ENCODE data around the gene KASH5.

The KASH5 gene

DNA sequence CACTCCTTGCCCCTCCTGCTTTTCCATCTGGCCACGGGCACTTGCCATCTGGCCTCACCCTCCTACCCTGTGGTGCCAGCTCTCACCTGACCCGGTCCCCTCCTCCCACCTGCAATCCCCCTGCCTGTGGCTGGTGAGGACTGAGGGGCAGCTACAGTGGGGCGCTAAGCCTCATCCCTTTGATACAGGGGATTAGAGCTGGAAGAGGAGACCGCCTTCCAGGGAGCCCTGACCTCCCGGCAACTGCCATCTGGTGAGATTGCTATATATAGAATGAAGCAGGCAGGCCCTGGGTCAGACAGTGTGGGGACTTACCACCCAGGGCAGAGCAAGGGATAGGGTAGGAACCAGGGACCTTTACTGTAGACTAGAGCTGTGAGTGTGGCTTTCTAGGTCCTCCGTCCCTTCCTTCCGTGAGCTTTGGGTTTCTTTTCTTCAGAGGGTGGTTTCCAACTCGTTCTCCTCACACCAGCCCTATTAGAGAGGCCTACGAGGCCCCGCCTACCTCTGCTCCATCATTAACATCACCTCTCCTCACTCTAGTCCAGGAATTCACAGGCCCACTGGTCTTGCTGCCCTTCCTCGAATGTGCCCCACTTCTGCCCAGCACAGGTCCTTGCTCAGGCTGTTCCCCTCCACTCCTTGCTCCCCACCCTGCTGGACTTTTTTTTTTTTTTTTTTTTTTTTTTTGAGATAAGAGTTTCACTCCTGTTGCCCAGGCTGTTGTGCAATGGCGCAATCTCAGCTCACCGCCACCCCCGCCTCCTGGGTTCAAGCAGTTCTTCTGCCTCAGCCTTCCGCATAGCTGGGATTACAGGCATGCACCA is 7.7 kb downstream of the KASH5 start:
- no peak for DNase-seq (ENCODE audit: low read depth in 2 of 3, low spot score in 2 of 3)

- DNase-seq (ENCODE audit: low read depth in 2 of 3, low spot score in 2 of 3) = no peak
These were observed 8.9 kb downstream of the KASH5 start for GRCh38 chr19:49396738-49397505.

GRCh38 chr19:49398001-49398615 is 10.1 kb downstream of the KASH5 start:
- DNase-seq (ENCODE audit: low read depth in 2 of 3, low spot score in 2 of 3) = no peak

DNA sequence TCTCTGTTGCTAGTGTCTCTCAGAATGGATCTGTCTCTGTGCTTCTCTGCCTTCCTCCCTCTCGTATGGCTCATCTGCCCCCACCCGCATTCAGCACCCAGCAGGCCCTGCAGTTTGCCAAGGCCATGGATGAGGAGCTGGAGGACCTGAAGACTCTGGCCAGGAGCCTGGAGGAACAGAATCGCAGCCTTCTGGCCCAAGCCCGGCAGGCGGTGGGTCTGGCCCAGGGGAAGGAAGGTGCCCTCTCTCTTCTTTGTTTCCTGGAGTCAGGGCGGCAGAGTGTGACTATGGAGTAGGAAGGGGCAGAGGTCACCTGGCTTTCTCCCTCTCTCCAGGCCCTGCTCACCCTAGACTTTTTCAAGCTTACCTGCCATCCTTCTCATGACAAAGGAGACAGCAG is 10.9 kb downstream of the KASH5 start:
- DNase-seq (ENCODE audit: low read depth in 2 of 3, low spot score in 2 of 3) = no peak

GRCh38 chr19:49400029-49400428 is 12.0 kb downstream of the KASH5 start:
- no peak for DNase-seq (ENCODE audit: low read depth in 2 of 3, low spot score in 2 of 3)

- DNase-seq (ENCODE audit: low read depth in 2 of 3, low spot score in 2 of 3) = no peak
These were observed 15.5 kb downstream of the KASH5 start for GRCh38 chr19:49403404-49404187.

DNA sequence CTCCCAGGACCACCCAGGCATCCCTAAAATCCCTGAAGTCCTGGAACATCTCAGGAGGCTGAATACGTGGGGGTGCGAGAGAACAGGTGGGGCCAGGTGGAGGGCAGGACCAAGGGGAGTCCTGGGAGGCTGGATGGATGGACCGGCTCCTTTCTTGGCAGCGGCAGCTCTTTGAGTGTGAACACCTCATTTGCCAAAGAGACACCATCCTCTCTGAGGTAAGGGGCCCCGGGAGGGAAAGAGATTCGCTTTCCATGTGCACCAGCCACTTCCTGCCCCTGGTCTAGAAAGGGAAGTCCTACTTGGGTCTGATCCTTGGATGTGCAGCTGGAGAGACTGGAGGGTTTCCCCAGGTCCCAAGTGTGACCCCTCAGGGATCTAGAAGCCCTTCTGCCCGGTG is 19.0 kb downstream of the KASH5 start:
- DNase-seq (ENCODE audit: low read depth in 2 of 3, low spot score in 2 of 3) = no peak

- DNase-seq (ENCODE audit: low read depth in 2 of 3, low spot score in 2 of 3) = no peak
These were observed 19.5 kb downstream of the KASH5 start for GRCh38 chr19:49407482-49408015.

DNA sequence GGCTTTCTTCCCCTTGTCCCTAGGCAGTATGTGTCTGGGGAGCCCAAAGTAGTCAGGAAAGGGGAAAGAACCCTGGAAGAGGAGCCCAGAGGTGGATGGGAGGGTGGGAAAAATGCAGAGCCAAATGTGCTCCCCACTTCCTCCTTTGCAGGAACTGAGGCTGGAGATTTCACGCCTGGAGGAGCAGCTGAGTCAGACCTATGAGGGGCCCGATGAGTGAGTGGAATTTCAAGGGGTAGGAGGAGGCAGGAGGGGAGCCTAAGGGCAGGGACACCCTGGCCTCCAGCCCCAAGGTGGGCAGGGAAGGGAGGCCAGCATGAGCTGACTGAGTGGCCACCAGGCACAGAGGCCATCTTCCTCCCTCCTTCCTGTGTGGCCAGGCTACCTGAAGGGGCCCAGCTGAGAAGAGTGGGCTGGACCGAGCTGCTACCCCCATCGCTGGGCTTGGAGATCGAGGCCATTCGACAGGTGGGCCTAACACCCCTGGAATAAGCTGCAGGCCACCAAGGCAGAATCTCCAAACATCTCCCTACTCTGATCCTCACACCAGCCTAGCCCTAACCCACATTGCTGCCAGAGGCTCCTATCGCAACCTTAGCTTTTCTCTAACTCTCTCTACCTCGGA is 20.9 kb downstream of the KASH5 start:
- DNase-seq (ENCODE audit: low read depth in 2 of 3, low spot score in 2 of 3) = no peak

GRCh38 chr19:49409441-49410029 is 21.5 kb downstream of the KASH5 start:
- no peak for DNase-seq (ENCODE audit: low read depth in 2 of 3, low spot score in 2 of 3)

- DNase-seq (ENCODE audit: low read depth in 2 of 3, low spot score in 2 of 3) = no peak
These were observed 23.8 kb downstream of the KASH5 start for GRCh38 chr19:49411681-49412326.

DNA sequence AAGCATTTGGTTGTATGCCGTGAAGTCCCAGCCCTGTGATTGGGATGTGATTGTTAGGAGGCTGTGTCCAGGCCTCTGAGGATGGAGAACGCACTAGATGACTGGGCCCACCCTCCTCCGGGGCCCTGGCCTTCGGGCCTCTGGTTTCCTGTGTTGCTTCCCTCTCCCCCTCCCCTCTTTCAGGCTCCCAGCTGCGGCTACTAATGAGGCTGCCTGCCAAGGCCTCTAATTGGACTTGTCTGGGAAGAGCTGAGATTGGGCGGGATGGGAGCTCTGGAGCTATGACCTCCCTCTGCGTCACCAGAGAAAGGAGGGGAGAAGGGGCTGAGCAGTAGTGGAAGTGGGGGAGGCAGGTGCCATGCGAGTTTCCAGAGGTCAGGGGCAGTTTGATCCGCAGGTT is 25.3 kb downstream of the KASH5 start:
- DNase-seq (ENCODE audit: low read depth in 2 of 3, low spot score in 2 of 3) = no peak

GRCh38 chr19:49414256-49414655 is 26.2 kb downstream of the KASH5 start:
- no peak for DNase-seq (ENCODE audit: low read depth in 2 of 3, low spot score in 2 of 3)

GRCh38 chr19:49415102-49415809 is 27.2 kb downstream of the KASH5 start:
- DNase-seq (ENCODE audit: low read depth in 2 of 3, low spot score in 2 of 3) = no peak

GRCh38 chr19:49415810-49416200 is 27.8 kb downstream of the KASH5 start:
- no peak for DNase-seq (ENCODE audit: low read depth in 2 of 3, low spot score in 2 of 3)

DNA sequence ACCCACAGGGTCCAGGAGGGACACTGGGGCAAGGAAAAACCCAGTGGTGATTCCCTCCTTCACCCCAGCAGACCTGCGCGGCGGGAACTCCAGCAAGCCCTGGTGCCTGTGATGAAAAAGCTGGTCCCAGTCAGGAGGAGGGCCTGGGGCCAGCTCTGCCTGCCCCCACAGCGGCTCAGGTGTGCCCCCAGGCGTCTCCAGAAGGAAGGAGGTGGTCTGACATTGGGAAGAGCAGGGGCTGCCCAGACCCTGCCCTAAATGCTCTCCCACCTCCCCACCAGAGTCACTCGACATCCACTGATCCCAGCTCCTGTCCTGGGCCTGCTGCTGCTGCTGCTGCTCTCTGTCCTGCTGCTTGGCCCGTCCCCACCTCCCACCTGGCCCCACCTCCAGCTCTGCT is 29.0 kb downstream of the KASH5 start:
- no peak for DNase-seq (ENCODE audit: low read depth in 2 of 3, low spot score in 2 of 3)

DNA sequence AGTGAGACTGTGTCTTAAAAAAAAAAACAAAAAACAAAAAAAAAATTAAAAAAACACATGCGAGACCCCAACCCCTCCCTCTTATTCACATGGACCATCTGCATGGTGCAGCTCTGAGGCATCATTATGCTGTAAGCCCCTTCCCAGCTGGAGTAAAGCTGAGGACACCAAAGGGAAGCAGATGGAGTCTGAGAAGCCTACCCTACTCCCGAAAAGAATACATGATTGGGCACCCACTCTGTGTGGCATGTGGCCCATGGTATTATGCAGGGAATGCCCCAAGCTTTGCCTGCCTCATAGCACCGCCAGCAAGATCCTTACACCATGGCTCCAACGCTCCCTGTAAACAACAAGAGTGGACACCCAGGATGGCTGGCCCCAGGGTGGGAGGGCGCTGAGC is 30.5 kb downstream of the KASH5 start:
- DNase-seq (ENCODE audit: low read depth in 2 of 3, low spot score in 2 of 3) = no peak

GRCh38 chr19:49419173-49419572 is 31.1 kb downstream of the KASH5 start:
- DNase-seq (ENCODE audit: low read depth in 2 of 3, low spot score in 2 of 3) = no peak

GRCh38 chr19:49420227-49420626 is 32.2 kb downstream of the KASH5 start:
- no peak for DNase-seq (ENCODE audit: low read depth in 2 of 3, low spot score in 2 of 3)
